ENCODE measurements around the gene CTDSPL.

DNA sequence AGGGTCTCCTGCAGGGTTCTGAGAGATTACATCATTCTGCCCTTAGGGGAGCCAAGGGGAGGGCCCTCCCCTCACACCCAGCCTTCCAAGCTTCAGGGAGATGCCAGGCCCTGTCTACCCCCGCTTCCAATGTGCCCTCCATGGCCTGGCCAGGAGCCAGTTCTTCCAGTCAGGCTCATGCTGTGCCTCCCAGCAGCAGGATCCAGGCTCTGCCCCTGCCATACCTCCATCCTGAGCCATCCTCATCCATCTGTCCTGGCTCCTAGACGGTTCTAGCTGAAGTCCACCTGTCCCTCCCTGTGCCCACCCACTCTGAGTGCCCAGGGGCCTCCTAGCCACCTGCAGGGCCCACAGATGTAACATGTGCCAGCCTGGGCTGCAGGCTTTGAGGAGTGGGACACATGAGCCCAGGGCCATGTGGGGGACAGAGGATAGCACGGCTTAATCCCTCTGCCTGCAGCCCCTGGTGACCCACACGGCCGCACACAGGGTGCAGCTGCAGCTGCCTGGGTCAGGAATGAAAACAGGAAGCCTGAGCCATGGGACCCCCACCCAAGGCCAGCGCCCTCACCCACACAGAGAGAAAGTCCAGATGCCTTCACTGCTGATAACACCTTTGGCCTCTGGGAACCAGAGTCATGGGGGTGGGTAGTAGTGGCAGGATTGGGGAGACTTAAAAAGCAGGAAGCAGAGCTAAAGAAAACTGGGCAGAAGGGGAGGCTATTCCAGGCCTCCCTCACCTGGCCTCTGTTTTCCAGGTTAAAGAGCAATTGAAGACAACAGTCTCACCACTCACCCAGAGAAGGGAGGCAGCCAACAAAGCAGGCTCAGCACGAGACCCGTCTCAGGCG, 156.0 kb downstream of the CTDSPL start:
- TF ChIP-seq POLR2AphosphoS5 (IDR thresholded peaks at IDR 0.05) = no peak
- no peak for TF ChIP-seq EP300 (IDR thresholded peaks at IDR 0.05)

Data from sigmoid colon (tissue), 4 donors.